GM18951 (cell line): ENCODE results near the gene G6PD.

Source experiments
- POLR2A ChIP-seq: IDR thresholded peaks from 4 replicates; pipeline ENCODE4 v1.6.1; 2011; ENCODE audit warnings: mild to moderate bottlenecking; ENCODE audit not compliant: insufficient read length, insufficient read depth; ENCODE audit errors: extremely low read depth
- in situ Hi-C: fragments of 300-500 bp; cut with MboI; formaldehyde crosslinking; loops from one replicate; pipeline ENCODE4 v1.12.0; 2022; ENCODE audit warnings: low sequenced_read_pairs, mixed read lengths, inconsistent platforms; ENCODE audit not compliant: unreplicated experiment

G6PD gene

DNA sequence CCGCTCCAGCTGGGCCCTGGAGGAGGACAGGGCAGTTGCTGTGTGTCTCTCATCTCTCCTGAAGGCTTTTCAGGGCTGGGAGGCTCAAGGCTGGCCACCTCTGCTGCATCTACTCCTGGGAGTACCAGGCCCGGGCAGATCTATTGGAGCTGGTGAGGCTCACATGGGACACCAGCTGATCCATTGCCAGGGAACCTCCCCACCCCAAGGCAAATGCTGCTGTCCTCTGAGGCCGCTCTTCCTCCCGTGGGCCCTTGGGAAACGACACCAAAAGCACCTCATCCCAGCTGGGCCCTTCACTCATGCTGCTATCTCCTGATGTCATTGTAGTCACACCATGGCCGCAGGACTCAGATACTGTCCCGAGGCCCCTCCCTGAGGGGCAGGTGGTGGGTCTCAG lies 63.9 kb downstream of the G6PD start:
- in situ Hi-C loops, result no loop called here
- no peak for TF ChIP-seq POLR2A

DNA sequence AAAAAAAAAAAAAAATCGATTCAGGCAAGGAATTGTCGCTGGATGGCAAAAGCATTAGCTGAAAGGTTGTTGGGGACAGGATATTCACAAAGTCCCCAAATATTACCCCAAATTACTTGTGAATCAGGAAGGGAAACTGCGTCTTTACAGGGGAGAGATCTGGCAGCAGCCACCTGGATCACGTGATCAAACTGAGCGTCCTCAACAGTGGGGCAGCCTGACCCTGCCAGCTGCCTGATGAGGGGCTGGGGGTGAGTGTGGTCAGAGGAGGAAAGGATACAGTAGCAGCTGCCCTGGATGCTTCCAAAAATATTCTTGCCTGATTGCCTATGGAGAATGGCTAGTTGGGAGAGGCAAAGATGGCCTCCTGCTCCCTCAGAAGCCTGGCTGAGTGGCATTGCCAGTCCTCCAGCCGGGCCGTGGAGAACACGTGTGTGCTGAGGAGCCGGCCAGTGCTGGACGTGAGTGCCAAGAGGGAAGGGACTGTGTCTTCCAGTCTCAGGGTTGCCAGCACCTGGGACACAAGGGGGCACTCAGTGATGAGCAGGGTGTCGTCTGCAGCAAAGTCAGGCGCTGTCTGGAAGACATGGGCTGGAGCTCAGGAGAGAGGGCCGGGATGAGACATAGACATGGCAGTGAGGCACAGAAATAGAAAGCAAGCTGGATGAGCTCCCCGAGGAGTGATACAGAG lies 64.6 kb downstream of the G6PD start:
- no peak for TF ChIP-seq POLR2A
- in situ Hi-C loops, result no loop called here
